Inflammatory macrophage treated with lipopolysaccharide for 1 hour (primary cell): ENCODE data around the gene SCFD2.

ENCODE experiments used
- DNase-seq, 2 donors: peaks; one replicate each; pipeline ENCODE4 v3.0.0-alpha.2; 2020 to 2022

The SCFD2 gene

GRCh38 chr4:52947401-52948056, 418.3 kb downstream of the SCFD2 start:
- DNase-seq = no peak

- no peak for DNase-seq
These were observed 419.0 kb downstream of the SCFD2 start for GRCh38 chr4:52946855-52947254.

GRCh38 chr4:52945982-52946381, 419.9 kb downstream of the SCFD2 start:
- DNase-seq = no peak

- no peak for DNase-seq
These were observed 420.4 kb downstream of the SCFD2 start for GRCh38 chr4:52945326-52945898.

- DNase-seq = peak in 1 of 2 donors; percentile 17
These were observed 422.2 kb downstream of the SCFD2 start for GRCh38 chr4:52943677-52944076.

GRCh38 chr4:52942936-52943335, 422.9 kb downstream of the SCFD2 start:
- no peak for DNase-seq

- no peak for DNase-seq
These were observed 424.4 kb downstream of the SCFD2 start for GRCh38 chr4:52941450-52941849.

GRCh38 chr4:52939739-52940138, 426.1 kb downstream of the SCFD2 start:
- DNase-seq = no peak

GRCh38 chr4:52939325-52939724, 426.5 kb downstream of the SCFD2 start:
- DNase-seq = no peak

GRCh38 chr4:52937829-52938228, 428.0 kb downstream of the SCFD2 start:
- DNase-seq = no peak

GRCh38 chr4:52936729-52937128, 429.1 kb downstream of the SCFD2 start:
- no peak for DNase-seq

- DNase-seq = no peak
These were observed 430.5 kb downstream of the SCFD2 start for GRCh38 chr4:52935317-52935716.

- DNase-seq = peak in 1 of 2 donors; percentile 17
These were observed 432.1 kb downstream of the SCFD2 start for GRCh38 chr4:52933738-52934137.

- no peak for DNase-seq
These were observed 433.0 kb downstream of the SCFD2 start for GRCh38 chr4:52932591-52933470.

- no peak for DNase-seq
These were observed 434.6 kb downstream of the SCFD2 start for GRCh38 chr4:52931243-52931642.

- no peak for DNase-seq
These were observed 439.5 kb downstream of the SCFD2 start for GRCh38 chr4:52926196-52926974.

GRCh38 chr4:52925531-52925968, 440.3 kb downstream of the SCFD2 start:
- no peak for DNase-seq

GRCh38 chr4:52919461-52919860, 446.4 kb downstream of the SCFD2 start:
- DNase-seq = no peak

- DNase-seq = no peak
These were observed 448.0 kb downstream of the SCFD2 start for GRCh38 chr4:52917817-52918216.

- DNase-seq = no peak
These were observed 450.0 kb downstream of the SCFD2 start for GRCh38 chr4:52915730-52916300.

- no peak for DNase-seq
These were observed 450.7 kb downstream of the SCFD2 start for GRCh38 chr4:52915191-52915590.

GRCh38 chr4:52914051-52914605, 451.7 kb downstream of the SCFD2 start:
- DNase-seq = no peak
